H9 (cell line): Measurements from ENCODE around the gene CCL27. TPM values are rescaled to one million over a fixed set of nuclear protein-coding genes. Genes with fewer than 3 reads are reported as not detected.

ENCODE experiments used
- DNase-seq: peaks from one replicate; pipeline ENCODE4 v3.0.0-alpha.2; 2017
- H2AFZ ChIP-seq: one replicate; pipeline ENCODE4 v1.6.1; 2013; ENCODE audit warnings: mild to moderate bottlenecking, low read length, control low read depth, moderate library complexity
- H2AK5ac ChIP-seq: 2 replicates; pipeline ENCODE4 v1.6.1; 2013; ENCODE audit warnings: low read length, control low read depth, mixed read lengths; ENCODE audit not compliant: insufficient read length
- H2BK120ac ChIP-seq: one replicate; pipeline ENCODE4 v1.6.1; 2013; ENCODE audit warnings: low read depth, mild to moderate bottlenecking, low read length, control low read depth, inconsistent platforms; ENCODE audit not compliant: poor library complexity, severe bottlenecking
- H2BK12ac ChIP-seq: 2 replicates; pipeline ENCODE4 v1.6.1; 2013; ENCODE audit warnings: low read length, control low read depth, mixed read lengths, low read depth; ENCODE audit not compliant: insufficient read length
- H2BK15ac ChIP-seq: 2 replicates; pipeline ENCODE4 v1.6.1; 2013; ENCODE audit warnings: low read depth, low read length, control low read depth
- H2BK20ac ChIP-seq: one replicate; pipeline ENCODE4 v1.6.1; 2013; ENCODE audit warnings: low read depth, mild to moderate bottlenecking, low read length, control low read depth, inconsistent platforms; ENCODE audit not compliant: poor library complexity, severe bottlenecking
- H2BK5ac ChIP-seq: 2 replicates; pipeline ENCODE4 v1.6.1; 2013; ENCODE audit warnings: low read length, control low read depth, mixed read lengths; ENCODE audit not compliant: insufficient read length
- H3K14ac ChIP-seq: 2 replicates; pipeline ENCODE4 v1.6.1; 2013; ENCODE audit warnings: low read length, control low read depth; ENCODE audit not compliant: insufficient read depth
- H3K18ac ChIP-seq: 2 replicates; pipeline ENCODE4 v1.6.1; 2013; ENCODE audit warnings: low read depth, mild to moderate bottlenecking, mixed read lengths, low read length, control low read depth; ENCODE audit not compliant: insufficient read length
- H3K23ac ChIP-seq: 2 replicates; pipeline ENCODE4 v1.6.1; 2013; ENCODE audit warnings: low read length, control low read depth, mixed read lengths, low read depth; ENCODE audit not compliant: insufficient read length
- H3K23me2 ChIP-seq: 2 replicates; pipeline ENCODE4 v1.6.1; 2013; ENCODE audit warnings: low read depth, mild to moderate bottlenecking, mixed read lengths, low read length, control low read depth; ENCODE audit not compliant: insufficient read length, poor library complexity, severe bottlenecking
- H3K27ac ChIP-seq: 2 replicates; pipeline ENCODE4 v1.5.1; 2013; ENCODE audit warnings: low read length, control low read depth, mixed read lengths, low read depth; ENCODE audit not compliant: insufficient read length
- H3K27me3 ChIP-seq: 2 replicates; pipeline ENCODE4 v1.6.1; 2013; ENCODE audit warnings: low read length, control low read depth, inconsistent platforms; ENCODE audit not compliant: insufficient read depth
- H3K4ac ChIP-seq: 2 replicates; pipeline ENCODE4 v1.6.1; 2013; ENCODE audit warnings: low read depth, mild to moderate bottlenecking, control low read depth, inconsistent platforms, low read length, moderate library complexity
- H3K4me1 ChIP-seq: 2 replicates; pipeline ENCODE4 v1.6.1; 2013; ENCODE audit warnings: low read length, control low read depth, inconsistent platforms; ENCODE audit not compliant: insufficient read depth
- H3K4me2 ChIP-seq: 2 replicates; pipeline ENCODE4 v1.6.1; 2013; ENCODE audit warnings: low read length, control low read depth, mixed read lengths; ENCODE audit not compliant: insufficient read length, insufficient read depth
- H3K56ac ChIP-seq: 2 replicates; pipeline ENCODE4 v1.6.1; 2013; ENCODE audit warnings: low read depth, mild to moderate bottlenecking, mixed read lengths, low read length, control low read depth; ENCODE audit not compliant: insufficient read length
- H3K79me1 ChIP-seq: 2 replicates; pipeline ENCODE4 v1.6.1; 2013; ENCODE audit warnings: low read depth, mild to moderate bottlenecking, moderate library complexity, low read length, control low read depth, inconsistent platforms; ENCODE audit not compliant: insufficient read depth, poor library complexity, severe bottlenecking
- H3K79me2 ChIP-seq: 2 replicates; pipeline ENCODE4 v1.6.1; 2013; ENCODE audit warnings: low read length, control low read depth, inconsistent platforms; ENCODE audit not compliant: insufficient read depth
- H3K9ac ChIP-seq: 2 replicates; pipeline ENCODE4 v1.6.1; 2013; ENCODE audit warnings: low read length, control low read depth, mixed read lengths; ENCODE audit not compliant: insufficient read length; ENCODE audit errors: extremely low read depth
- H3K9me3 ChIP-seq: one replicate; pipeline ENCODE4 v1.6.1; 2013; ENCODE audit warnings: low read depth, low read length, inconsistent platforms; ENCODE audit not compliant: control insufficient read depth
- H3T11ph ChIP-seq: one replicate; pipeline ENCODE4 v1.6.1; 2013; ENCODE audit warnings: mild to moderate bottlenecking, low read length, control low read depth, inconsistent platforms
- H4K20me1 ChIP-seq: one replicate; pipeline ENCODE4 v1.6.1; 2013; ENCODE audit not compliant: control insufficient read depth, insufficient read length, insufficient read depth
- H4K5ac ChIP-seq: 2 replicates; pipeline ENCODE4 v1.6.1; 2013; ENCODE audit warnings: low read depth, mild to moderate bottlenecking, mixed read lengths, low read length, control low read depth; ENCODE audit not compliant: insufficient read length
- H4K8ac ChIP-seq: replicated peaks from 2 replicates; pipeline ENCODE4 v1.6.1; 2013; ENCODE audit warnings: low read length, control low read depth, mixed read lengths, low read depth; ENCODE audit not compliant: insufficient read length
- H4K91ac ChIP-seq: 2 replicates; pipeline ENCODE4 v1.6.1; 2013; ENCODE audit warnings: low read depth, mild to moderate bottlenecking, moderate library complexity, mixed read lengths, low read length, control low read depth; ENCODE audit not compliant: insufficient read length
- H3K27ac Mint-ChIP-seq, 3 experiments: 2 replicates in 2 of 3; 3 replicates in 1 of 3; pipeline ENCODE4 v1.8.0; 2020 to 2021; ENCODE audit warnings: mixed read lengths in 3 of 3, mild to moderate bottlenecking in 1 of 3, moderate library complexity in 1 of 3
- H3K27me3 Mint-ChIP-seq: 2 replicates; pipeline ENCODE4 v1.8.0; 2021; ENCODE audit warnings: low read depth, mild to moderate bottlenecking, moderate library complexity, mixed read lengths
- H3K36me3 Mint-ChIP-seq, 3 experiments: 2 replicates in 2 of 3; 3 replicates in 1 of 3; pipeline ENCODE4 v1.8.0; 2020 to 2021; ENCODE audit warnings: low read depth in 3 of 3, mixed read lengths in 3 of 3; ENCODE audit not compliant: insufficient read depth in 1 of 3
- H3K4me1 Mint-ChIP-seq, 2 experiments: 2 replicates each; pipeline ENCODE4 v1.8.0; 2020; ENCODE audit warnings: mixed read lengths in 2 of 2
- H3K4me3 Mint-ChIP-seq, 2 experiments: 2 replicates in 1 of 2; 3 replicates in 1 of 2; pipeline ENCODE4 v1.8.0; 2020 to 2021; ENCODE audit warnings: mild to moderate bottlenecking in 2 of 2, mixed read lengths in 2 of 2, moderate library complexity in 1 of 2
- H3K9me3 Mint-ChIP-seq, 2 experiments: 2 replicates in 1 of 2; 3 replicates in 1 of 2; pipeline ENCODE4 v1.8.0; 2020; ENCODE audit warnings: mild to moderate bottlenecking in 2 of 2, mixed read lengths in 2 of 2, moderate library complexity in 1 of 2
- whole genome bisulfite sequencing: extraction: QIAGEN DNeasy Blood & Tissue Kit; methylation state at CpG from one replicate; pipeline ENCODE4 v1.1.7; 2013; ENCODE audit warnings: missing lambda C conversion rate, low lambda C conversion rate, mixed read lengths; ENCODE audit not compliant: insufficient read length; ENCODE audit errors: extremely low coverage; 5-methylcytosine and 5-hydroxymethylcytosine counted together
- total RNA-seq: library from RNA; stranded (reverse); gene quantifications from 2 replicates; pipeline ENCODE4 v1.2.1, GENCODE V29; 2021
- TF ChIP-seq, protein P1 (sequence below): fragments of 200-600 bp; sonication (generic); conservative IDR thresholded peaks from 3 replicates; pipeline ENCODE4 v1.8.0; 2021; ENCODE audit warnings: antibody characterized with exemption, mild to moderate bottlenecking

CCL27 gene
- total RNA-seq, 1 experiment from 2014 or later = 0.28 TPM

GRCh38 chr9:34648673-34649072 is 13.8 kb downstream of the CCL27 start:
- Histone ChIP-seq H3K9ac (no peak overlapping the region), H2BK120ac (no peak overlapping the region), H3K79me1 (no peaks in the 10 kb centered on the region), H3K56ac (no peak overlapping the region), H2AFZ (no peak overlapping the region), H3K27me3 (no peaks in the 10 kb centered on the region), H3K23me2 (peaks cover 16% of the 10 kb centered on the region), H2BK15ac (no peak overlapping the region), H3K4ac (no peak overlapping the region), H3K79me2 (peaks cover 2% of the 10 kb centered on the region; the same call in 1 of the 2 replicates), H4K5ac (no peak overlapping the region), H3K4me2 (no peak overlapping the region), H4K91ac (no peak overlapping the region), H3K27ac (no peak overlapping the region), H4K20me1 (peaks cover 3% of the 10 kb centered on the region), H3K18ac (no peak overlapping the region), H2BK12ac (no peak overlapping the region), H3K4me1 (peaks cover 15% of the 10 kb centered on the region; the same call in 1 of the 2 replicates), H2AK5ac (no peak overlapping the region), H3K9me3 (no peaks in the 10 kb centered on the region), H3K14ac (no peak overlapping the region), H3T11ph (no peak overlapping the region), H2BK20ac (no peak overlapping the region), H3K23ac (no peak overlapping the region), H2BK5ac (no peak overlapping the region), H4K8ac (no peak overlapping the region)
- DNase-seq = no peak
- H3K27me3 Mint-ChIP-seq = no peaks in the 10 kb centered on the region; the same call in 1 of the 2 replicates
- no peaks in the 10 kb centered on the region for H3K9me3 Mint-ChIP-seq
- TF ChIP-seq, protein P1, sequence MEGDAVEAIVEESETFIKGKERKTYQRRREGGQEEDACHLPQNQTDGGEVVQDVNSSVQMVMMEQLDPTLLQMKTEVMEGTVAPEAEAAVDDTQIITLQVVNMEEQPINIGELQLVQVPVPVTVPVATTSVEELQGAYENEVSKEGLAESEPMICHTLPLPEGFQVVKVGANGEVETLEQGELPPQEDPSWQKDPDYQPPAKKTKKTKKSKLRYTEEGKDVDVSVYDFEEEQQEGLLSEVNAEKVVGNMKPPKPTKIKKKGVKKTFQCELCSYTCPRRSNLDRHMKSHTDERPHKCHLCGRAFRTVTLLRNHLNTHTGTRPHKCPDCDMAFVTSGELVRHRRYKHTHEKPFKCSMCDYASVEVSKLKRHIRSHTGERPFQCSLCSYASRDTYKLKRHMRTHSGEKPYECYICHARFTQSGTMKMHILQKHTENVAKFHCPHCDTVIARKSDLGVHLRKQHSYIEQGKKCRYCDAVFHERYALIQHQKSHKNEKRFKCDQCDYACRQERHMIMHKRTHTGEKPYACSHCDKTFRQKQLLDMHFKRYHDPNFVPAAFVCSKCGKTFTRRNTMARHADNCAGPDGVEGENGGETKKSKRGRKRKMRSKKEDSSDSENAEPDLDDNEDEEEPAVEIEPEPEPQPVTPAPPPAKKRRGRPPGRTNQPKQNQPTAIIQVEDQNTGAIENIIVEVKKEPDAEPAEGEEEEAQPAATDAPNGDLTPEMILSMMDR = no peak
- peaks cover 51 to 57% of the 10 kb centered on the region in 2 experiments for H3K4me1 Mint-ChIP-seq
- peaks cover 17 to 28% (median 24%) of the 10 kb centered on the region in 3 experiments; a peak in 6 of 7 replicates for H3K36me3 Mint-ChIP-seq
- H3K4me3 Mint-ChIP-seq = peak overlapping the region in 1 of 2 experiments; percentile 30; a peak in 1 of 5 replicates
- no peak overlapping the region for H3K27ac Mint-ChIP-seq
- WGBS = no CpG with 5 or more reads among the region's 8 CpGs
